ENCODE data around the gene DGKQ.

Gene DGKQ

DNA sequence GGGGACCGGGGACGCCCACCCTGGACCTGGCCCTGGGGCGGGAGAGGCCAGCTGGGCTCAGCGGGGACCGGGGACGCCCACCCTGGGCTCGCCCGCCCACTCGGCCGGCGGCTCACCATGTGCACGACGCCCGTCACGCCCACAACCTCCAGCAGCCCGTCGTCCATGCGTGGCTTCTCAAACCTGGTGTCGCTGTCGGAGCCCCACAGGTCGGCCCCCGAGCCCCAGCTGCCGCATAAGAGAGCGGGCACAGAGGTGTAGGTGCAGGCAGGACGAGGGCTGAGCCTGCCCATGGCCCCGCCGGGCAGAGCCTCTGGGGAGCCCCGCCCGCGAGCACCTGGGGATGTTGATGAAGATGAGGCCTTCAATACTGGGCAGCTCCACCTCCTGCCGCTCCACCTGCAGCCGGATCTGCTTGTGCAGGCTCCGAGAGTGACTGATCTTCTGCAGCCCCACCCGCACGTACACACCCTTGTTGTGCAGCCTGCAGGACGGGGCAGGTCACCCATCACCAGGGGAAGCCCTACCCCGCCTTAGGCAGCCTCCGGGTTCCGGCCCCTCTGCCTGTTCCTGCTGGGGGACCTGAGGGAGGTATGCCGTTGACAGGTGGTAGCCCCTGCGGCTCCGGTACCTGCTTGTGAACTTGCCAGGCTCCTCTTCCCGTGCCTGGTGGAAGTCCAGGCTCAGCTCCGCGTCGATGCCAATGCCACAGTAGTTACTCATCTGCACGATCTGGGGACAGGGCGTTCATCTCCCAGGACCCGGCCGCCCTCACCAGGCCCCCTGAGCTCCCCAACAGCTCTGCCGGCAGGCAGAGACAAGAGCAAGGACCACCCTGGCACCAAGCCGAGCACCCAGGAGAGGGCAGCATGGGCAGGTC, 11.8 kb downstream of the DGKQ start:
- no peak for DNase-seq (ENCODE audit: low read depth)

DNA sequence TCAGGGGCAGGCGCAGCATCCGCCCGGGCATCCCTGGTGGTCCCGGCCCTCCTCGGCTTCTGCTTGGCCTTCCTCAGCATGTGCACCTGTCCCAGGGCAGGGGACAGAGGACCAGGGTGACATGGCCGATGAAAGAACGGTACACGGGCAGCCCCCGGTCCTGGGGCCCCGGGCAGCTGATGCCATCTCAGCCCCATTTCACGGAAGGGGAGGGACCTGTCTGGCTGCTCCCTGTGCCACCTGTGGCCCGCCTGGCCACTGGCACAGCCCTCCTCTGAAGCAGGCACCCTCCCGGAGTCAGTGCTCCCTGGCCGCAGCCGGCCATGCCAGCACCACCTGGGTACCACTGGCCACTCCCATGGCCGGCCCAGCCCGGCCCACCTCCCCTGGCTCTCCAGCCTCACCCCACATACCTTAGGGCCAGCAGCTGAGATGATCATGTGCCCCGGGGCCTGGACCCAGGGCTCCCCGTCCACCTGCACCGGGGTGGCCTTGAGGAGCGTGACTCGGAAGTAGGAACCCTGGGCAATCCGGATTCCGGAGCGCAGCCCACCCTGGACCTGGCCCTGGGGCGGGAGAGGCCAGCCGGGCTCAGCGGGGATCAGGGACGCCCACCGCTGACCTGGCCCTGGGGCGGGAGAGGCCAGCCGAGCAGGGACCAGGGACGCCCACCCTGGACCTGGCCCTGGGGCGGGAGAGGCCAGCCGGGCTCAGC, 12.6 kb downstream of the DGKQ start:
- no peak for DNase-seq (ENCODE audit: low read depth)

DNA sequence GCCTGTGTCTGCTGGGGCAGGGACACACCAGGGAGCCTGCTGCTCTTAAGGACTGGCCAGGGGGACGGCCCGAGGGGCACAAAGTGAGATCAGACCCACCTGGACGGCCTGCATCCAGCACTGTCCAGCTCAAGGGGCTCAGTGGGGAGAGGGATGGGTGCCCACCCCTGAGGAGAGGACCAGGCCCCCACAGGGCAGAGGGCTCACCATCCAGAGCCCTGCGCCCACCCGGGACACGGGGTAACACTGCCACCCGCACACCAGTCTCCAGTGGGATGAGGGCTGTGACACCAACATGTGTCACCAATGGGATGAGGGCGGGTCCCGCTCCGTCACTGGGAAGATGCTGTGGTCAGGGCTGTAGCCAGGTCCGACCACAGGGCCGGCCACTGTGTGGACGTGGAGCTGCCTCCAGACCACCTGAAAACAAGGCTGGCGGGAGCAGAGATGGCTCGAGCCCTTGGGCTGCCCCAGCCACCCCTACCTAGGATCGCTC, 13.2 kb downstream of the DGKQ start:
- no peak for DNase-seq (ENCODE audit: low read depth)

DNA sequence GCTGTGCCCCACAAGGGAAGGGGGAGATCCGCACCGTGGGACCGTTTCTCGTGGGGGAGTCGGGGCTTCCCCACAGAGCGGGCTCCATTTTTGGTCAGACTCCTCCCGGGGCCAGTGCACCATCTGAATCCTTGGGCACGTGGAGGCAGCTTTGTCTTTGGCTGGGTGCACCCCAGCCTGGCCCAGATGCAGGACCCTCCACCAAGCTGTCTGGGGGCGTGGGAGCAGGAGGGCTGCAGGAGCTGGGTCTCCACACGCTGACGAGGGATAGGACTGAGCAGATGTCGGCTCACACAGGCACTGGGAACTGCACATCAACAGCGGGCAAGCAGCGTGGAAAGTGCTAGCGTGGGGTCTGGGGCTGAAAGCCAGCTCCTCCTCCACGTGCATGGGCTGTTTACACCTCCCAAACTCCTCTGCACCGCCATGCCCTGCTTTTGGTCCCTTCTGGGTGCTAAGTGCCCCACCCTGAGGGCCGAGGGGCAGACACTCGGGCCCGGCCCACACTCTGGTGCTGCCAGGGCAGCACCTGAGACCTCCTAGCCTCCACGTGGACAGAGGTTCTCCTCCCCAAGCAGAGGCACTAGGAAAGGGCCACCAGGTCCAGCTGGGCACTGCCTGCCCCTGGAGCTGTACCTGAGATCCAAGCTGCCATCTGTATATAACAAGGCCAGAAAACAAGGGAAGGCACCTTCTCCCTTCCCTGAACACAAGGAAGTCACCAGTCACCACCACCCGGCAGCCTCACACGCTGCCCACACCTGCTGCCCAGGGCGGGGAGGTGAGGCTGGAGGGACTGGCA, 13.8 kb downstream of the DGKQ start:
- DNase-seq (ENCODE audit: low read depth) = no peak

DNA sequence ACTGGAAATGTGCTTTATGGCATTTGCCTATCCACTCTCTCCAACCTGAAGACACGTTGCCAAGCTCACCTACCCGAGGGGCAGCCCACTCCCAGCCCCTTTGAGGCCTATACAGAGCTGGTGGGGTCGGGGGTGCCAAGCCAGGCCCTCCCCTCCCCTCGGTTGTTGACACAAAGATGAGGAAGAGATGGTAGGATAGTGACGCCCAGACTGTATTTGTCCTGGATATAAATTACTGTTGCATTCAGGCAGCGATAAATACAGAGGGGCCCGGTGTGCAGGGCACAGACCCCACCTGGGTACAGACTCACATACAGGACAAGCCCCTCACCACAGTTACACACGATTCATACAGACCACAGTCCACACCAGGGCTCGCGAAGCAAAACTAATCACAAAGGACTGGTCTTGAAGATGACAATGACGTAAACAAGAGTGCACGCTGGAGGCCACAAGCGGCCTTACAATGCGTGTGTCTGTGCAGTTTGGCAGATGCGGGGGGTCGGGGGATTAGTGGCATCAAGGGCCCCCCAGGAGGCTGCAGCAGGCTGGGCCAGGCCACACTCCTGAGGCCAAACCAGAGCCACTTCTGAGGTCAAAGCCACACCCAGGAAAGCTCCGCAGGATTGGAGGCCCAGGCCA, 14.6 kb downstream of the DGKQ start:
- no peak for DNase-seq (ENCODE audit: low read depth)

DNA sequence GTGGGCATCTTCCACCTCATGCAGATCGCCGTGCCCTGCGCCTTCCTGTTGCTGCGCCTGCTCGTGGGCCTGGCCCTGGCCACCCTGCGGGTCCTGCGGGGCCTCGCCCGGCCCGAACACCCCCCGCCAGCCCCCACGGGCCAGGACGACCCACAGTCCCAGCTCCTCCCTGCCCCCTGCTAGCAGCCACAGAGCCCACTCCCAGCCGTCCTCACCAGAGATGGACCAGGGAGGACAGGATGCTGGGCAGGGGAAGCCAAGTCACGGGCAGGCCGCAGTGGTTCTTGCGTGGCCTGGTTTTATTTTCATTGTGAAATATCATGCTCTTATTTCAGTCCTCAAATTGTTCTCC, 15.1 kb downstream of the DGKQ start:
- no peak for DNase-seq (ENCODE audit: low read depth)

DNA sequence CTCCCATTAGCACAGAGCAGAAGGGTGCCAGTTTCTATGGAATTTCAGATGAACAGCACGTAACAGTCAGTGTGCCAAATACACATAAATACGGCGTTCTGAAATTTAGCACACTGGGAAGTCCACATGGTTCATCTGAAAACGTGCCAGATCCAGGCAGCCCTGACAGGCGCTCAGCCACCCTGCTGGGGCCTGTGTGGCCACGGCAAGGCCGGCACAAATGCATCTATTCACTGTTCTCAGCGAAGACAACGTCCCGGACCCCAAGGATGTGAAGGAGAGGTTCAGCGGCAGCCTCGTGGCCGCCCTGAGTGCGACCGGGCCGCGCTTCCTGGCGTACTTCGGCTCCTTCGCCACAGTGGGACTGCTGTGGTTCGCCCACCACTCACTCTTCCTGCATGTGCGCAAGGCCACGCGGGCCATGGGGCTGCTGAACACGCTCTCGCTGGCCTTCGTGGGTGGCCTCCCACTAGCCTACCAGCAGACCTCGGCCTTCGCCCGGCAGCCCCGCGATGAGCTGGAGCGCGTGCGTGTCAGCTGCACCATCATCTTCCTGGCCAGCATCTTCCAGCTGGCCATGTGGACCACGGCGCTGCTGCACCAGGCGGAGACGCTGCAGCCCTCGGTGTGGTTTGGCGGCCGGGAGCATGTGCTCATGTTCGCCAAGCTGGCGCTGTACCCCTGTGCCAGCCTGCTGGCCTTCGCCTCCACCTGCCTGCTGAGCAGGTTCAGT, 15.6 kb downstream of the DGKQ start:
- no peak for DNase-seq (ENCODE audit: low read depth)

DNA sequence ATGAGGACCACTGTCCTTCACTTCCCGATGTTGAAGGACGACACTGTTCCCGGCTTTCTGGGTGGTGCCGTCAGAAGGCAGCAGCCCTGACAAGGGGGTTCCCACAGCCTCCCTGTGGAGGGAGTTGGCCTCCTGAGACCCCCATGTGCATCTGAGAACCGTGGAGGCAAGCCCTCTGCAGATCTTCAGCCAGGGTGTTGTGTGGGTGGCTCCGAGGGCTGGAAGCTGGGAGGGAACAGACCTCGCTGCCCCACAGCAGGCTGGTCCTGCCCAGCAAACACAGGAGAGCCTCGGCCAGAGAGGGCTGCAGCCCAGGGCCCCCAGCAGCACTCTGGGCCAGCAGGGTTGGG, 16.2 kb downstream of the DGKQ start:
- DNase-seq (ENCODE audit: low read depth) = no peak

DNA sequence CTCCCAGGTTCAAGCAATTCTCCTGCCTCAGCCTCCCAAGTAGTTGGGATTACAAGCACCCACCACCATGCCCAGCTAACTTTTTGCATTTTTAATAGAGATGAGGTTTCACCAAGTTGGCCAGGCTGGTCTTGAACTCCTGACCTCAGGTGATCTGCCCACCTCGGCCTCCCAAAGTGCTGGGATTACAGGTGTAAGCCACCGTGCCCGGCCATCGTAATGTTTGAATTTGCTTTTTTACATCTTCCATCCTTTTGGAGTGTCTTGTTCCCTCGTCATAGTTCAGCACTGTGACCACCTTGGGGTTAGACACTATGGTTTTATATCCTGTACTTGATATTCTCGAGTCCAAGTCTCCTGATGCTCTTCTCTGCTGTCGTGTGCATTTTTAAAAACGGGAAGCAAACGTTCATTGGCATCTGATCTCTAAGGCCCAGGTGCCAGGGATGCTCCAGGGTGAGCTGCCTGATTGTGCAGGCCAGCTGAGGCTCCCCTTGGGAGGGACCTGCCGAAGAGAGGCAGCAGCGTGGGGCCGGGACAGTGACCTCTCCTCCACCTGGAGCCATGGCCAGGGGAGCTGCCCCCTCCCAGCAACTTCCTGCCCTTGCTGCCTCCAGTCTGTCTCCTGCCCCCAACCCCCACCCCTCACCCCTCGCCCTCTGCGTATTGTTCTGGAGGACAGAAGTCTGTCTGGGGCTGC, 16.7 kb downstream of the DGKQ start:
- no peak for DNase-seq (ENCODE audit: low read depth)

DNA sequence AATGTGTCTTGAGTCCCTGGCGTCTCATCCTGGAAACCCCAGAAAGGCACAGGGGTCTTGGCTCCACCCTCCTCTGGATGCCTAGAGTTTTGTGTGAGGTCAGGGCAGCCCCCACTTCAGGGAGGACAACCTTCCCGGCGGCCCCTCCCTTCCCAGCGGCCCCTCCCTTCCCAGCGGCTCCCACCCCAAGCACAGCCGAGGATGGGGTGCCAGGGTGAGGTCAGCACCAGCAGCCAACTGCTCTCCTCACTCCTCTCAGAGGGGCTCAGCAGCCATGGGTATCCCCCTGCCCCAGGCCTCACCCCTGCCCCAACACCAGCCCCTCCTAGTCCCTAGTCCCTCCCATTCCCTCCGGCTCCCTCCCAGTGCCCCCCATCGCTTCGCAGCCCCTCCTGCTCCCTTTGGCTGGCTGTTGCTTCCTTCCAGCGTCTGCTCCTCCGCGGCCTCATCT, 17.4 kb downstream of the DGKQ start:
- no peak for DNase-seq (ENCODE audit: low read depth)

DNA sequence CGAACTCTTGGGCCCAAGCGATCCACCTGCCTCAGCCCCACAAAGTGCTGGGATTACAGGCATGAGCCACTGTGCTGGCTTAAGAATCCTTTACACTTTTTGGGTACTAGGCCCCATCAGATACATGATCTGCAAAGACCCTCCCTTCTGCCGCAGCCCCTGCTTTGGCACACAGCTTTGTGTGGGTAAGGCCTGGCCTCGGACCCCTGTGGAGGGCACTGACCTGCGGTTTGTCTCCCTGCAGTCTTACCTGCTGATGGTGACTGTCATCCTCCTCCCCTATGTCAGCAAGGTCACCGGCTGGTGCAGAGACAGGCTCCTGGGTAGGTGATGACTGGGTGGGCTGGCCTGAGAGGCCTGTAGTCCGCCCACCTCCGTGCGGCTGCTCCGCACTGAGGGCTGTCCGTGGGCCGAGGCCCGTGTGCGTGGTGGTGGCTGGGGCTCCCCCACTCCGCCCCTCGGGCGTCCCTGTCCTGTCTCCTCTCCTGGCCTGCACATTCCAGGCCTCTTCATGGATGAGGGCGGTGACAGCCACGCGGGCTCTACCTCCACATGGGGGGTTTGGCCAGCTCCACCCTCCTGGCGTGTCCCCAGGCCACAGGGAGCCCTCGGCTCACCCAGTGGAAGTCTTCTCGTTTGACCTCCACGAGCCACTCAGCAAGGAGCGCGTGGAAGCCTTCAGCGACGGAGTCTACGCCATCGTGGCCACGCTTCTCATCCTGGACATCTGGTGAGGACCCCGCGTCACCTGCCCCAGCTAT, 18.0 kb downstream of the DGKQ start:
- DNase-seq (ENCODE audit: low read depth) = no peak

DNA sequence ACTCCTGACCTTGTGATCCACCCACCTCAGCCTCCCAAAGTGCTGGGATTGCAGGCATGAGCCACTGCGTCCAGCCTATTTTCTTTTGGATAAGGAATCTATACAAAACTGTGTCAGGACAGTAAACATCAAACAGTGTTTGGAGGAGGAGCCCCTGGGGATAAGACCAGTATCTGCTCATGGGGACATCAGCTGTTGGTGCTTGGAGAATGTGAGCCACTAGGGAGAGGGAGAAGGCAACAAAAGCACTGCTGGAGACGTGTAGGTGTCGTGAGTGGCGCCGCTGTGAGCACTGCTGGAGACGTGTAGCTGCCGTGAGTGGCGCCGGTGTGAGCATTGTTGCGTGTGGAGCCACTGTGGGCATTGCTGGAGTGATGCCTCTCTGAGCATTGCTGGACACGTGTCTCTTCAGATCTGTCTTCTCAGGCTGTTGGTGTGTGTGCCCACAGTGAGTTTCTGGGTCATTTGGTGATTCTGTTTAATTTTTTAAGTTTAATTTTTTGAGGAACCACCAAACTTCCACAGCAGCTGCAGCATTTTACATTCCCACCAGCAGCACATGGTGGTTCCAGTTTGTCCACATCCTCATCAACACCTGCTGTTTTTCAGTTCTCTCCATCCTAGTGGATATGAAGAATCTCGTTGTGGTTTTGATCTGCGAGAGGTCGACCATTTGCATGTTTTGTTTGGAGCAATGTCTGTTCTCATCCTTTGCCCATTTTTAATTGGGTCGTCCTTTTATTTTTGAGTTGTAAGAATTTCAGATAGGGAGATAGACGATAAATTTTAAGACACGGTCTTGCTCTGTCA, 19.0 kb downstream of the DGKQ start:
- DNase-seq (ENCODE audit: low read depth) = no peak

DNA sequence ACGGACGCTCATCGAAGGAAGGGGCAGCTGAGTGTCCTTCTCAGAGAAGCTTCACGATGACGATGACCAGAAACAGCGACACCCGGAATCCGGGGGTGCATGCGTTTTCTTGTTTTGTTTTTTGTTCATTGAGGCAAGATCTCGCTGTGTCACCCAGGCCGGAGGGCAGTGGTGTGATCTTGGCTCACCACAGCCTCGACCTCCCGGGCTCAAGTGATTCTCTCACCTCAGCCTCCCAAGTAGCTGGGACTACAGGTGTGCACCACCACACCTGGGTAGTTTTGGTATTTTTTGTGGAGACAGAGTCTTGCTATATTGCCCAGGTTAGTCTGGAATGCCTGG, 19.8 kb downstream of the DGKQ start:
- DNase-seq (ENCODE audit: low read depth) = no peak

DNA sequence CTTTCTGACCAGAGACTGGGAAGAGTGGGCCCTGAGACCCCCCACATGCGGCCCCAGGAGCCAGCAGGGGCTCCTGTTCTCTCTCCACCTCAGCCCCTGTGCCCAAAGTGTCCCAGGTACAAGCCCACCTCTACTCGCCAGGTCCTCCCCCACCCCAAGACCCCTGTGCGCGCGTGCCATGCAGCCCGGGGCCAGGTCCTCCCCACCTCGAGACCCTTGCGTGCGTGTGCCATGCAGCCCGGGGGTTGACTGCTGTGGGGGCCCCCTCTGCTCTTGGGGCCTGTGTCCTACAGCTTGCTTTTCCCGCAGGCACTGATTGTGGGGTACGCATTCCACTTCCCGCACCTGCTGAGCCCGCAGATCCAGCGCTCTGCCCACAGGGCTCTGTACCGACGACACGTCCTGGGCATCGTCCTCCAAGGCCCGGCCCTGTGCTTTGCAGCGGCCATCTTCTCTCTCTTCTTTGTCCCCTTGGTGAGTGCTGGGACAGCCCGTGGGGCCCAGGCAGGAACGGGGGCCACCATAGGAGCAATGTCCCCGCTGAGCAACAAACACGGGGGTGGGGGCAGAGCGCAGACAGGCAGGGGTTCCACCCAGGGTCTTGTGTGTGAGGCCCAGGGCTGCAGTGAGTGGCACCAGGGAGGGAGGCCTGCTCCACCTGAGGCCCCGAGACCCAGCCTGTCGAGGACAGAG, 20.3 kb downstream of the DGKQ start:
- no peak for DNase-seq (ENCODE audit: low read depth)

DNA sequence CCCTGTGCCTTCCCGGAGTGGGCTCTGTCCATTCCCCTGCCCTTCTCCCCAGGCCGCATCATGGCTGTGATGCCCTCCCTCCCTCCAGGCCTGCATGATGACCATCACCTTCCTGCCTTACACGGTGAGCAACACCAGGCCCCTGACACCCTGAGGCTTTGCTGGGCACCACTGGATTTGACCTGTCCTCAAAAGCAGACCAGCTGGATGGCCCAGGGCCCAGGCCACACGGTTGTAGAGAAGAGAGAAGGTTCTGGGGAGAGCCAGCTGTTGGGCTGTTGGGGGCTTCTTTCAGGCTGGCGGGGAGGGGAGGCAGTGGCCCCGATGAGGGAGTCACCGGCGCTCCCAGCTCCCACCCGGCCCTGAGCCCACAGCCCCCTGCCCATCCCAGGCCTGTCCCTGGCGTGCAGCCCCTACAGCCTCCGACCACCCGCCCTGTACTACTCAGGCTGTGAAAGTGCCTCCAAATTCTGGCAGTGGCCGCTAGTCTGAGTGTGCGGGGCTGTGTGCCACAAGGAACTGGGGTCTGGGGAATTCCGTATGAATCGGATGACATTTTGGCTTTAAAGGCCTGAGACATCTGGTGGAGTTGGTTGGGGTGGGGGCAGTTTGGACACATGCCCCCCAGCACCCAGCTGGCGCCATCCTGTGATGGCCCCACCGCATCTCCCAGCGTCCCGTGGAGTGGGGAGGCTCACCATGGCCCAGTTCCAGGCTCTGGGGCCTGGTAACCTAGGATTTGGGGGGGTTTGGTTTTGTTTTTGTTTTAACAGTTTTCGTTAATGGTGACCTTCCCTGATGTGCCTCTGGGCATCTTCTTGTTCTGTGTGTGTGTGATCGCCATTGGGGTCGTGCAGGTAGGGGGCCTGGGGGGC, 21.5 kb downstream of the DGKQ start:
- DNase-seq (ENCODE audit: low read depth) = no peak

DNA sequence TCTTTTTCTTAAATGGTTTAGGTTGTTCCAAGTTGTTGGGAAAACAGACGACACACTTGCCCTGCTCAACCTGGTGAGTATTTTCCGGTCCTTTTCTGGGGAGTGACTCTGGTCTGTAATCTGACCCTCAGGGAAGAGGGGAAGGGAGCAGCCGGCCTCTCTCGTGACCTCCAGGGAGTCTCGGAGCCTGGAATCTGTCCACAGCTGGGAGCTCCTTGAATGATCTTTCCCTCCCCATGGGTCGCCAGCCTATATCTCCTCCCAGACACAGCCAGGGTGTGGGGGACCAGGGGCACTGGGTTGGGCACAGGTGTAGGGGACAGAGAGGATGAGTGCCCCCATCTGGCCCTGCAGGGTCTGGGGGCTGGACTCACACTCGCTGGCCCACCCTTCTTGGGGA, 22.2 kb downstream of the DGKQ start:
- no peak for DNase-seq (ENCODE audit: low read depth)

DNA sequence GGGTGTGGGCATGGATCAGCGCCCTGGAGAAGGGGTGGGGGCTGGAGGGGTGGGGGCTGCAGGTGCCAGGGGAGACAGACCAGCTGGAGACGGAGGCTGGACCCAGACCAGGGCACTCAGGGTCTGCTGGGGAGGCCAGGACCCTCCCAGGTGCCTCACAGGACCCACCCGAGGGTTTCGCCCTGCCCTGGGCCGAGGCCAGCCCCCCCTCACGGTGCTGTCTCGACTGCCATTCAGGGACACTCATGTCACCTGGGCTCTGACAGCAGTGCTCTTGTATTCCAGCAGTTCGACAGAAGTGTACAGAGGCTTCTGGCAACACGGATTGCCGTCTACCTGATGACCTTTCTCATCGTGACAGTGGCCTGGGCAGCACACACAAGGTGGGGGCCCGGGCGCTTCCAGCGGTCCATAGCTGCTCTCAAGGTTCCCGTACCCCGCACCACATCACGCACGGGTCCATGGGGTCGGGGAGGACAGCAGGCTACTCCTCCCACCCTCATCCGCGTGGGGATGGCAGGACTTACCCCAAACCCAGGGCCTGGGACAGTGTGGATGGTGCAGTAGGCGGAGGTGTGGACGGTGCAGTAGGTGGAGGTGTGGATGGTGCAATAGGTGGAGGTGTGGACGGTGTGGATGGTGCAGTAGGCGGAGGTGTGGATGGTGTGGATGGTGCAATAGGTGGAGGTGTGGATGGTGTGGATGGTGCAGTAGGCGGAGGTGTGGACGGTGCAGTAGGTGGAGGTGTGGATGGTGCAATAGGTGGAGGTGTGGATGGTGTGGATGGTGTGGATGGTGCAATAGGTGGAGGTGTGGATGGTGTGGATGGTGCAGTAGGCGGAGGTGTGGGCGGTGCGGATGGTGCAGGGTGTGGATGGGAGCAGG, 23.0 kb downstream of the DGKQ start:
- DNase-seq (ENCODE audit: low read depth) = no peak
